GM21723 (cell line): Measurements from ENCODE around the gene TBC1D17.

ENCODE experiments used
- ATAC-seq: cut with Tn5 transposase; IDR thresholded peaks from one replicate; pipeline ENCODE4 v1.9.1; 2021; ENCODE audit warnings: mild to moderate bottlenecking, moderate library complexity; ENCODE audit not compliant: unreplicated experiment

The TBC1D17 gene

GRCh38 chr19:49847731-49848696, 29.5 kb upstream of the TBC1D17 start:
- no peak for ATAC-seq

GRCh38 chr19:49848938-49849337, 28.6 kb upstream of the TBC1D17 start:
- ATAC-seq: no peak

GRCh38 chr19:49849433-49850220, 27.9 kb upstream of the TBC1D17 start:
- ATAC-seq: no peak

- ATAC-seq: peak; percentile 2
Measured at GRCh38 chr19:49850221-49850486, 27.3 kb upstream of the TBC1D17 start.

GRCh38 chr19:49850487-49851342, 26.8 kb upstream of the TBC1D17 start, which contains the start of gene PTOV1:
PTOV1 (plus strand) TSS chr19:49851159.
- ATAC-seq: peak; percentile 67

GRCh38 chr19:49851456-49852259, 25.8 kb upstream of the TBC1D17 start:
- ATAC-seq: no peak

GRCh38 chr19:49852631-49853126, 24.8 kb upstream of the TBC1D17 start:
- ATAC-seq: no peak

GRCh38 chr19:49853852-49854377, 23.6 kb upstream of the TBC1D17 start:
- no peak for ATAC-seq

- no peak for ATAC-seq
Measured at GRCh38 chr19:49854378-49855263, 22.9 kb upstream of the TBC1D17 start.

- ATAC-seq: no peak
Measured at GRCh38 chr19:49855277-49855675, 22.2 kb upstream of the TBC1D17 start.

GRCh38 chr19:49855676-49856573, 21.6 kb upstream of the TBC1D17 start:
- no peak for ATAC-seq

- ATAC-seq: no peak
Measured at GRCh38 chr19:49856574-49857021, 20.9 kb upstream of the TBC1D17 start.

- ATAC-seq: no peak
Measured at GRCh38 chr19:49857061-49857837, 20.3 kb upstream of the TBC1D17 start.

- no peak for ATAC-seq
Measured at GRCh38 chr19:49857838-49858087, 19.7 kb upstream of the TBC1D17 start.

- no peak for ATAC-seq
Measured at GRCh38 chr19:49858088-49858985, 19.2 kb upstream of the TBC1D17 start.

GRCh38 chr19:49859682-49860335, 17.7 kb upstream of the TBC1D17 start:
- no peak for ATAC-seq
